Ishikawa (cell line): Measurements from ENCODE around the gene FAM163B.

Experiments used
- CEBPB ChIP-seq: IDR thresholded peaks from 2 replicates; pipeline ENCODE4 v1.6.1; 2012
- EGR1 ChIP-seq: IDR thresholded peaks from 2 replicates; pipeline ENCODE4 v1.6.1; 2012
- EP300 ChIP-seq: IDR thresholded peaks from 2 replicates; pipeline ENCODE4 v1.6.1; 2012; ENCODE audit warnings: borderline replicate concordance
- MAX ChIP-seq: IDR thresholded peaks from 2 replicates; pipeline ENCODE4 v1.6.1; 2012
- NFIC ChIP-seq: IDR thresholded peaks from 2 replicates; pipeline ENCODE4 v1.6.1; 2012
- RAD21 ChIP-seq: IDR thresholded peaks from 2 replicates; pipeline ENCODE4 v1.6.1; 2012; ENCODE audit warnings: low read depth
- REST ChIP-seq: IDR thresholded peaks from 2 replicates; pipeline ENCODE4 v1.6.1; 2012; ENCODE audit warnings: low read depth, mild to moderate bottlenecking
- TAF1 ChIP-seq: IDR thresholded peaks from 2 replicates; pipeline ENCODE4 v1.6.1; 2012; ENCODE audit warnings: low read depth, mild to moderate bottlenecking
- TCF12 ChIP-seq: IDR thresholded peaks from 2 replicates; pipeline ENCODE4 v1.6.1; 2012; ENCODE audit warnings: low read depth
- TEAD4 ChIP-seq: IDR thresholded peaks from 2 replicates; pipeline ENCODE4 v1.6.1; 2012
- USF1 ChIP-seq: IDR thresholded peaks from 2 replicates; pipeline ENCODE4 v1.6.1; 2012
- YY1 ChIP-seq: IDR thresholded peaks from 2 replicates; pipeline ENCODE4 v1.6.1; 2012; ENCODE audit warnings: low read depth
- ZBTB7A ChIP-seq: IDR thresholded peaks from 2 replicates; pipeline ENCODE4 v1.6.1; 2012; ENCODE audit warnings: low read depth

GRCh38 chr9:133546287-133546680 lies 62.9 kb downstream of the FAM163B start:
- TF ChIP-seq YY1 (no peak), USF1 (no peak), NFIC (no peak), TCF12 (no peak), EP300 (no peak), RAD21 (no peak), MAX (no peak), TAF1 (no peak), EGR1 (no peak), REST (no peak), CEBPB (no peak), TEAD4 (no peak), ZBTB7A (no peak)
